Inferior parietal cortex (tissue), 1 donor: ENCODE measurements around the gene TECTB.

Experiments used
- DNase-seq: peaks from one replicate; pipeline ENCODE4 v3.0.0-alpha.2; 2016; ENCODE audit errors: extremely low spot score

The TECTB gene

DNA sequence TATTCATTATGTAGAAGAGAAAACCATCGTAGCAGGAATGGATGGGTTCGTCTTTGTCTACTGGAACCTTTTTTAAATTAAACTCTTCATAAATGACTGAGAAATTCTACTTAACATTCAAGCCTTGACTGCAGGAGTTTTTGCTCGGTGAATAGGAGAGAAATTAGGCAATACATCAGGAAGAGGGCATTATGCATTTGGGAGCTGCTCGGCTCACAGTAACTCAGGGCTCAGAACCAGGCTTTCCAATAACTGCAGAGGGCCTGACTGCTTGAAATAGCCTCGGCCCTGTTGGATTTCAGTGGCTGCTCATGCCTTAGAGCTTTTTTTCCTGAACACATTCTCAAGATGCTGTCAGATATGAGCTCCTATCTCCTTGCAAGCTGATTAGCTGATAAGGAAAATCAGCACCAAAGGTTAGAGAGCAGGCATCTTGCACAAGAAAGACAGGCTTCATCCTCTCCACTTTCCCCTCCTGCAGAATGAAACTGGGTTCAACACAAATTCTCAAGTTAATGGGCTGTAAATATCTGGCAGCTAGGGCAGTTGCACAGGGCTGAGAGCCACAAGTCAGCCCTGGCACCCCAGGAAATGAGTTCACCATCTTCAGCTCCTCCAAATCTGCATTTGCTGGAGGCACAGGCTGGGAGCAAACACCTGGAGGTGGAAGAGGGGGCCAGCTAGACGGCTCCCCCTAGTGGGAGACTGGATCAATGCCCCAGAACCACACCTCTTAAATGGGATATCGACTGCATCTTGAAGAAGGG is 24.3 kb downstream of the TECTB start:
- DNase-seq: peak; percentile 34

DNA sequence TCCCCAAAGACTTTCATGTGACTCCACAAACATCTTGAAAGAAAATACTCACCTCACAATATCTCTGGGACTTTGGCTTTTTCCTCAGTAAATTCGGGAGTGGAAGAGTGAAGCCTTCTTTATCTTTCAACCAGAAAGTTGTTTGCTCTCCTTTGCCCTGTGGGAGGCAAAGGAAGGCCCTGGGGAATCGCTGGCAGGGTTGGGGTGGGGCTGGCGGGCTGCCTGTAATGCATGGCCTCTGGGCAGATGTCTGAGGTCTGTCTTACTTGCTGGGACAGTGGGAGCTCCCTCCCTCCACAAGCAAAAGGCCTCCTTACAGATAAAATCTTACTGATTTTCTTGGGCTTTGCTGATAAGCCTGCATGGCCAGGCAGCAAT is 24.9 kb downstream of the TECTB start:
- DNase-seq: no peak

DNA sequence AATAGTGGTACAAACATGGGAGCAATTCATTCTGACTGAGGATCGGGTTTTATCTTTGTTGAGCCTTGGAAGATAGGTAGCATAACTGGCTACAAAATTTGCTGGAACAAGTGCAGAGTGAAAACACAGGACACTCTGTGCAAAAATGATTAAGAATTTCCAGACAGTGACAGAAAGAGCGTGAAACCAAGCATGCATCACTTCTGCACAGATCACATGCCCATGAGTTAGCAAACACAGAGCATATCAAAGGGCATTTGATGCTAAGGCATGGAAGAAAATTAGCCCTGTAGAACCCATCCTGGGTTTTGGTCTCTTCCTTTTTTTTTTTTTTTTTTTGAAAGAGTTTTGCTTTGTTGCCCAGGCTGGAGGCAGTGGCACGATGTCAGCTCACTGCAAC is 28.3 kb downstream of the TECTB start:
- DNase-seq: no peak

DNA sequence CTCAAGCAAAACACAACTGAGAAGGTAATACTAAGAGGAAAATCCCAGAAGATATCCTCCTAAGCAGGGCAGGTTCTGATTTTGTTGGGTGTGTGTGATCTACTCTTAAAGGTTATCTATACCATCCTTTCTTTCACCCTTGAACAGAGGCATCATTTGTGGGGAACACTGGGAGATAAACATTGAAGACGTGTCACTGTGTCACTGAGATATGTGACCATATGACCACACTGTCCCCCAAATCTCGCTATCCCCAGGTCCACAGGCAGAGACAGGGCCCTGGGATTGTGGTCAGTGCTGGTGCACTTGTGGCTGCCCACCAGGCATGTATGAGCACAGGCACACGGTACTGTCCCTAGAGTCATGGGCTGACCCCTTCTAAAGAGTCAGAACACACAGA is 30.0 kb downstream of the TECTB start:
- DNase-seq: no peak

DNA sequence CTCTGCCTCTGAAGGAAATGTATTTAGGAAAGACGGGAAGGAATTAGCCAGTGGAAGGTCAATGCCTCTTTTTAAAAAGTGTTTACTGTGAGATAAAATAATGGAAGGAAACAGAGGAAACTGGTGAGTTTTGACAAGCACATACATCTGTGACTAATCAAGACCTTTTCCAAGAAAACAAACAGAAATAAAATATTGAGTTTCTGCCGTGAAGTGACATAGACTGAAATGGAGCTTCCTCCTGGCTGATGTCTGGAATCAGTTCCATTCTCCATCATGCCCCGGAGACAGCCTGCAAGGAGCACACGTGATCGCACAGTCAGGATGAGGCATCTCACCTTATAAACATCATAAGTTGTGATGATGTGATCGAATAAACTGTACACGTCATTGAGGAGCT is 30.7 kb downstream of the TECTB start:
- no peak for DNase-seq

DNA sequence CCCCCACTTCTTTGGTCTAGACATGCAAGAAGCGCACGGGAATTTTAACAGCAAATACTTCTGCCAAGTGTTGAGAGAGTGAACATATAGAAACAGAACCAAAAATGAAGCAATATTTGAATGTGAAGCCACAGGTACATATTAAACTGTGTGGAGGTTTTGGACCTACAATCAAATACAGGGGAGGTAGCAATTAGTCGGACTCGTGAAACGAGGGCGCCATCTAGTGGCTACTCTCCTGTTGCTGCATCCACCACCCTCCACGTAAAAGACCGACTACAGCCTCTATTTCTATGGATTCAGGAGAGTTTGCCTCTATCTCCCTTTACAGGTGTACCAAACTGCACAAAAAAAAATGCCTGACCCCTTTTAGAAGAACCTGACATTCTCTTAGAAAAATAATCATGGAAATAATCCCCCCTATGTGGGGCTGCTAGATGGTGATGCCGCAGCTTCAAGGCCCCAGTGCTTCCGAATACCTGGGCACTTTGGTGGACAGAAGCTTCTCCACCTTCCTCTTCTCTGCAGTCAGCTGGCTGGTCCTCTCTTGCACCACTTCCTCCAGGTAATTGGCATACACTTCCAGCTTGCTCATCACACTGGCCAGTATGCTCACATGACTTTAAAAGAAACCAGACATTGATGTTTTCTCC is 31.7 kb downstream of the TECTB start:
- DNase-seq: peak; percentile 84

DNA sequence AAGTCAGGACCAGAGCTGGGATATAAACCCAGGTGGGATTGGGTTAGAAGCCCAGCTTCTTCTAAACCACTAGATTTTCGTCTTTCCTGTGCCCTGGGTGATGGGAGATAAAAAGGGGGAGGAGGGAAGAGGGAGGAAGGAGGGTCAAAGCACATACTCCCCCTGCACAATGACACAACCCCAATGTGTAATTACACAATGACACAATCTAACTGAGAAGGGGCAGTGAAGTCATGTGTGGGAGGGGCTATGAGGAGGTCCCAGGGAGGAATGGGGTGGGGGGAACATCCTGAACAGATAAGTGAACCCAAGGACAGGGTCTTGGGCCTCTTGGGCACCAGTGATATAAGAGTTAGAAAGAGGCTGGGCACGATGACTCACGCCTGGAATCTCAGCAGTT is 44.5 kb downstream of the TECTB start:
- DNase-seq: no peak

DNA sequence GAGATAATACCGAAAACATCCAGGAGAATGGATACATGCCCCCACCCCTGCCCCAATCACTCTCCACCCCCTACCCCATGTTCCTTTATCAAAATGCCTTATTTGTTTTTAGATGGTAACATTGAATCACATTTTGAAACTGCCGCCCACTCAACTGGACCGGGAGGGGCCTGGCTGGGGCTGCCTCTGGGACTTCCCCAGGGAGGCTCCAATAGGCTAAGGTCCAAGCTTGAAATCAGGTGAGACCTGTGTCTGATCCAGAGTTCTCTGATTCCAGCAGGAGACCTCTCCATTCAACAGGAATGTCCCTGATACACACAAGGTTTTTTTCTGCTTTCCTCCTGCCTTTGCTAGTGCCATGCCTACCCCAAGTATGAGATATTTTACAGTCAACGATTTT is 47.0 kb downstream of the TECTB start:
- no peak for DNase-seq

DNA sequence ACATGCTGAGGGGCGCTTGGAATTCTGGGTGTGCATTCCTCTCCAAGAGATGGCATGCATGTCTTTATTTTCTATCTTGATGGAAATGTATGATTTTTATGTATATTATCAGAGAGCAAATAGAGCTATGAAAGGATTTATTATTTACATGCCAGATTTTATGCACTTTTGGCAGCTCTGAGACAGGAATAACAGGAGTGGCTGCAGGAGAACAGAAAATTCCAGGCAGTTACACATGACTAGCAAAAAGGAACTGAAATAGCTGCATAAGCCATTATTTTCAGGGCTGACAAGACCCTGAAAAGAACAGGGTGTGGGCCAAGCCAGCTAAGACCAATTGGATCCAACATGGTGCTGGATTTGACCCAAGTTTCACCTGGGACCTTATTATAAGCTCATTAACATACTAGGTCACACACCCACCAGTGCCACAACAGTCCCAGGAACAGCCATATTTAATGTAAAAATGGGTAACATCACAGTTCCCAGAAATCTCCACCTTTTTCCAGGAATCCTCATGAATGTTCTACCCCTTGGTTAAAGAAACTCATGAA is 47.5 kb downstream of the TECTB start:
- DNase-seq: no peak

DNA sequence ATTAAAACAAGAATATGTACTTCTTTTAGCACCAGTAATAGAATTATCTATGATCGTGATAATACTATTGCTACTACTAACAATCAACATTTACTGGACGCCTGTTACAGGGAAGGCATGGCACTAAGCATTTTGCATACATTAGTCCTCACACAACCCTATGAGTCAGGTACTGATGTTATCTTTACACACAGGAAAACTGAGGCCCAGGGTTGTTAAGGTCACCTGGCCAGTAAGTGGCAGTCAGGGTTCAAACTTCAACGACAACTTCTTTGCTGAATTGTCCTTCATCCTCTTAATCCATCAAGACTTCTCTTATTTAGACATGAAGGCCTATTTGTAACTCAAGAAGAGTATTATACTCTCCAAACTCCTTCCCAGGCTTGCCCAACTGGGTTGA is 48.8 kb downstream of the TECTB start:
- DNase-seq: no peak

DNA sequence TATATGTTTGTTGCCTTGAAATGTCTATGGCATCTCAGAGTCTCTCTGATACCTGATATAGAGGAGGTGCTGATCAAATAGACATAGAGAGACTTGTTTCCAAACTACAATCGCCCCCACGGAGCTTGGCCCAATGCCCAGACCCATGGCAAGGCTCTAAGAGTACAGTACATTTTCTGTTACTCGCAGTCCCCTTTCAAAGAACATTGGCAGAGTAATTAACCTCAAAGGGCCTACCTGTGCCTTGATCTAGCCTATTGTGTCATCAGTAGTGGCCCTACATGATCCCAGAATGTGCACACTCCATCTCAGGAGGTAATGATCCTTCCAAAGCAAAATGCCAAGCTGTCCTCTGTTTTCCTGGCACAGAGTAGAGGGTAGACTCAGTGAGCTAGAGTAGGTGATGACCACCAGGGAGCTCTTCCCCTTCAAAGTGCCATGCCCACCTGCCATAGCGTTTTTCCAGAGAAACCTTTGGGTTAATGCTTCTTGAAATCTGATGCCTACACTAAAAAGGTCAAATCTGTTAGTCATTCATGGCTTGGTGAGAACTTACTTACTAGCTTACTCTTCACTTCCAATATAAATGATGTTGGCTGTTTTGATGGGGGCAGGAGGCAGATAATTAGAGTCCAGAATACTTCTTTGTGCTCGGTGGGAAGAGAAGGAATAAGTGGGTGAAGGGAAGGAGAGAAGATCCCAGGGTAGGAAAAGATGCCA is 49.5 kb downstream of the TECTB start:
- DNase-seq: no peak

DNA sequence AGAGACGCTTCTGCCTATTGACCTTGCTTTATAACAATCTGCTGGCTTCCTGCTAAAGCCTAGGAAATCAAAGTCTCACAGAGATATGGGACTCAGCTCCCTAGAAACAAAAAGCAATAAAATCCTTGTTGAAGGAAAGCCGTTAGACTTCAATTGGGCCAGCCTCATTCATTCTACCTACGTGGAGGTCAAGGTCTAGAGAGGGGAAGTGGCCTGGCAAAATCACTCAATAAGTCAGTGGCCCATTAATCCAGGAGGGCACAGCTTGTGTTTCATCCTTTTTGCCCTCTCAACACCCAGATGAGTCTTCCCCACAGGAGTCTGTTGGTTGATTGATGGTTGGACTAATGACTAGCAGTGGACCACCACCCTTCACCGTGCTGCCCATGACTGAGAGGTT is 50.3 kb downstream of the TECTB start:
- DNase-seq: no peak

DNA sequence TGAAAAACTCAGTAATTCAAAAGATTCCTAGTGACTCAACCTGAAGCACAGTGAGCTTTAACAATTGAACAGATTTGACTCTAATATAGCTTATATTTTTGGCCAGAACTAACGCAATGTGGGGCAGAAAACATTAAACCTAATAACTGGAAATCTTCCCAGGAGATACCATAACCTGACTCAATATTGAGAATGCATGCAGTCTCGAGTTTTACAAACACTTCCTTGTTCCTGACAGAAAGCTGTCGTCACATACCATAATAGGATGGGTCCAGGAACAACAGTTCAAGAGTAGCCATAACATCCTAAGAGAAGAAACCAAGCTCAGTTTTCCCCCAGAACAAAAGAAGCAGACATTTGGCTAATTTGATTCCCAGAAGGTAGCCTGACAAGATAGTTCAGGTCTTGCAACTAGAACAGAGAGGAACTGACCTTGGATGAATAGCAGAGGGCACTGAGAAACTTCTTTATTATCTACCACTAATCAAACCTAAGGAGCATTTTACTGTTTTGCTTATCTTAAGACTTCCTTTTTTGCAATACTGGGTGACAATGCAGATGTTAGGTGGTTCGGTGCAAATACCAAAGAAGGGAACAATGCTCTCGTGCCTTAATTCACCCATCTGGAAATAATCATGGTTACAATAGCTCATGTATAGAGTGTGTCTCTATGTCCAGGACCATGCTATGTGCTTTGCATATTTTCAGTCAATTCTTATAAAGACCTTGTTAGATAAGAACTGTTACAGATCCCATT is 52.1 kb downstream of the TECTB start:
- no peak for DNase-seq

DNA sequence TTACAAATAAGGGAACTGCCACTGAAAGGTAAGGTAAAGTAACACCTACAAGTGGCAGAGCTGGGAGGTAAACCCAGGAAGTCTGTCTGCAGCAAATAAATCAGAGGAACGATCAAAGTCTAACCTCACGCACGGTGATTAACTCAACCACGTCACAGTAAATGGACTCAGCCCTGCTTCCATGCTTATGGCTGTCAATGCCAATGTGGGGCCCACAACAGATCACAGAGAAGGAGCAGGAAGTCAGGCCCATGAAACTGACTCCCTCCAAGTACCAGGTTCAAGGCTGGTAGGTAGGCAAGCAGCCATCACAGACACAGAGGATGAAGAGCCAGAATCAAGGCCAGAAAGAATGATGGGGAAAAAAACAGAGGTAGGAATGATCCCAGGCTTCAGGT is 52.7 kb downstream of the TECTB start:
- no peak for DNase-seq

DNA sequence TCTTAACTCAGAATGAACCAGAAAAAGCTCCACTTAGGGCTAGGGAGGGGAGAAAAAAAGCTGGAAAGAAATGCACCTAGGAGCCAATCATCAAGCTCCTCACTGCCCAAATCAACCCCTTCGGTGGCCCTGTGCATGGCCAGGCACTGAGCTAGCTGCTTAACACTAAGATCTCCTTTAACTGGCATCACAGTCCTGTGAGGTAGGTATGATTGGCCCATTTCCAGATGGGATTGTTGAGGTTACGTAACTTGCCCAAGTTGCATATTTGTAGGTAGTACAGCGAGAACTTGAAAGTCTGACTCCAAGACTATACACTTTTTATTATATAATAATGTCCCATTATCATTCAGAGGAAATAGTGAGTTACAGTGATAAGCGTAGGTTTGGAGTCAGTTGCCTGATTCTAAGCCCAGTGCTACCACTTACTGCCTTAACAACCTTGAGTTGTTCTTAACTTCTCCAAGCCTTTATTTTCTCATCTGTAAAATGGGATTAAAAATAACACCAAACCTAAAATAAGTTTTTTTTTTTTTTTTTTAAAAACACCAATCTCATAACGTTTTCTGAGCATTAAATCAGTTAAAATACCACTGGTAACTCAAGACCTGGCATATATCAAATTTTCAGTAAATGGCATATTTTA is 53.5 kb downstream of the TECTB start:
- no peak for DNase-seq

DNA sequence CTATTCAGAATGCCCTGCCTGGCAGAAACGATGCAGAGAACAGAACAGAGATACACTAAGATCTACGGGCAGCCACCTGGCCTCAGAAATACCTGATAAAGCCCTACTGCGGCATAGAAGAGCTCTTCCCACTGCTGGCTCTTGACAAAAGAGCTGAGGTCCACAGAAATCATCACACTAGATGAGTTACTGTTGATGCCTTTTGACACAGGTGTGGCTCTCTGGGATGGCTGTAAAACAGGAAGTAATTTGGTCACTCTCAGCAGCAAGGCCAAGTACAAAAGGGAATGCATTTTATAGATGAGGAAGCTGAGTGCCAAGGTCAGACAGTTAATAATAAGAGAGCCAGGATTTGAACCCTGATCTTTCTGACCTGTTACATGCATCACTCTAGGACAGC is 55.8 kb downstream of the TECTB start:
- DNase-seq: no peak

DNA sequence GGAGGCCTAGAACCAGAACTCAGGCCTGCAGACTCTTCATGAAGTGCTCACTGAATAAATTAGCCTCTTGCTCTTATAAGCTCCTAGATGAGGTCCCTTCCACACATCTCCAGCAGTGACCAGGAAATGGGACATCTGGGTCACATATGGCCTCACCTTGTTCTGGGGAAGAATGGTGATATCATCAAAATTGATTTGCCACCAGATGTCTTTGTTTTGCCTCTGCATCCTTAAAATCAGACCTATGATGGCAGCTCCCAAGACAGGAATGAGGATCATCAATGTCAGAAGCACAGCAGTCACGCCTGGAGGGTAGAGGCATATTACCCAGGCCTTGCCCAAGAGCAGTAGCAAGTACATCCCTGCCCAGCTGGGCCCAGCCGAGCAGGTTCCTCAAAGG is 57.4 kb downstream of the TECTB start:
- no peak for DNase-seq

DNA sequence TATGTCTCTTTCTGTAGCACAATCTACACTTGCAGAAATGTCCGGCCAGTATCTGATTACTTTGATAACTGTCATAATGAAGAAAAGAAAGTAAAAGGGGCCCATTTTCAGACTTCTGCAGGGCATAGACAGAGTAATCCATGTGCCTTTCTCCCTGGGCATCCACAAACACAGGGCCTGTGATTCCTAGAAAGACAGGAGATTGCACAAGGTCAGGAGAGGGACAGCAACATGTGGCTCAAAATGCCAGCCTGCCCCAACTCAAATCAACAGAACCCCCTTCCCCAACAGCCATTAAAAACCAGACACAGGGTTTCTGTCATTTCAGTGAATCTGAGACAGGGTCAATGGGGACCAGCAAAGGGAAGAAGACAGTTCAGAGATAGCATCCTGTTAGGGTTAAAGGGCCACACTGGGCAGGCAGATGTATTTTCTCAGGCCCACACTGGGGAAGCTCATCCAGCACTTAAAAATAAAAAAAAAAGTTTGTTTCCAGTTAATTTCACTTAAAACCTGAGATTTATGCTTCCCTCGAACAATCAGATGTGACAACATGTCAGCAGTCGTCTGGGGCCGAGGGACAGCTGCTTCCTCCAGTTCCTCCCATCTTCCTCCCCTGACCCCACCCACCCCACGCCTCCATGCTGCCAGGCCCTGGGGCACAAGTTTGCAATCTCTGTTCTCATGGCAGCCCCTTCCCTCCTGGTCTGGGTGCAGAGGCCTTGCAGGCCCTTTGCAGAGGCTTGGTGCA is 60.0 kb downstream of the TECTB start:
- DNase-seq: no peak

DNA sequence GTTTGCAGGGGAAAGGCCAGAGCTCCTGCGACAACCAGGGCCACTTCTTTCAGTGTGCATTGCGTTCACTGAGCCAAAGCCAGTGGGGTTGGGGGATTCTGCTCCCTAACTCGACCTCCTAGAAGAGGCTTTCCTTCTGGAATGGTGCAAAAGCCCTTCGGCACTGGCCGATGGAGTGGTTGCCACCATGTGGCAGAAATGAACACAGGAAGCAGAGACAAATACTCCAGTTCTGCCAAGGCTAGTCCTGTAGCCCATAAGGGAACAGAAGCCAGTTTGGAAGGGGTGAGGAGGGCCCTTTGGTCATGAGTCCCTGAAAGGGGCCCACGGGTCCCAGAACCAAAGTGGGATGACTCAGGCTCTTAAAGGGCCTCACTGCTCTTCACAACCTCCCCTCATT is 61.1 kb downstream of the TECTB start:
- no peak for DNase-seq

DNA sequence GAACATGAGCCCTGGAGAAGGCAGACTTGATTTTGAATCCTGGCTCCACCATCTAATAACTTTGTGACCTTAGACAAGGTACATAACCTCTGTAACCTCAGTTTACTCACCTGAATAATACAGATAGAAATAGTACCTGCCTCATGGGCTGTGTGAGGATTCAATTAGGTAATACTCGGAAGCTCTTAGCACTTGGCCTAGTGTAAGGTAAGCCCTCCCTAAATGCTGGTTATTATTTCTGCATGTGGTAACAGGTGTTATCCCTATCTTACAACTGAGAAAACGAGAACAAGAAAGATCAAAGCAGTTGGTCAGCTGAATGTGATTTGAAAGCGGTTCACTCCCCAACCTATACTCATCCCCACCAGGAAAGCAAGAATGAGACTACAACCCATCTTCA is 62.0 kb downstream of the TECTB start:
- DNase-seq: no peak

DNA sequence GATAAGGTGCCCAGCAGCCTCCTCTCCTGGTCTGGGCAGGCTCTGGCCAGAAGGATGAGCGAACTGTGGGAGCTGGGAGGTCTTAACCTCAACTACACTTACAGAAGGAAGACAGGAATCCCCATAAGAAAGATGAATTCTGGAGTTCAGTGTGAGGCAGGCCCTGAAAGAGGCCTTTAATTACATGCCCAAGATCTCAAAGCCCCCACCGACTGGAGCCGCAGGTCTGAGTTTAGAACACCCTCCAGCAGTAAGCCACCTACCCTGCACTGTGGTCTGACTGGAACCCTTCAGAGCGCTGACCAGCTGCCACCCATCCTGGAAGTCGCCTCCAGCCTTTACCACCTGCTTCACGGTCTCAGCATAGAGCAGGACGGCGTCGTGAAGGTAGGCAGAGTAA is 62.5 kb downstream of the TECTB start:
- no peak for DNase-seq
